Transverse colon (tissue), 4 donors: Measurements from ENCODE around the gene HMX3. TPM values are rescaled to one million over a fixed set of nuclear protein-coding genes. Genes with fewer than 3 reads are reported as not detected.

Experiments
- DNase-seq: peaks from one replicate; pipeline ENCODE4 v3.0.0-alpha.2; 2019
- H3K27ac ChIP-seq, 4 donors: fragments of 200-600 bp; sonication (generic); 2 replicates each; pipeline ENCODE4 v1.5.1; 2016 to 2018; ENCODE audit warnings: inconsistent platforms in 4 of 4
- H3K27me3 ChIP-seq: fragments of 200-600 bp; sonication (generic); 2 replicates; pipeline ENCODE4 v1.5.1; 2017; ENCODE audit warnings: inconsistent platforms
- H3K36me3 ChIP-seq, 4 donors: fragments of 200-600 bp; sonication (generic); 2 replicates each; pipeline ENCODE4 v1.5.1; 2017 to 2019; ENCODE audit warnings: inconsistent platforms in 4 of 4
- H3K4me1 ChIP-seq, 4 donors: fragments of 200-600 bp; sonication (generic); 2 replicates each; pipeline ENCODE4 v1.5.1; 2017 to 2020; ENCODE audit warnings: inconsistent platforms in 4 of 4
- H3K4me3 ChIP-seq, 4 donors: fragments of 200-600 bp; sonication (generic); 1 replicate in 1 of 4; 2 replicates in 3 of 4; pipeline versions ENCODE4 v1.5.1 to v1.6.1; 2017 to 2019; ENCODE audit warnings: inconsistent platforms in 4 of 4
- H3K9me3 ChIP-seq, 2 donors: fragments of 200-600 bp; sonication (generic); 2 replicates each; pipeline ENCODE4 v1.5.1; 2017 to 2019; ENCODE audit warnings: inconsistent platforms in 2 of 2
- CTCF ChIP-seq, 5 experiments: fragments of 200-600 bp in 3 of 5; fragments of 450-650 bp in 2 of 5; sonication (generic) in 3 of 5; IDR thresholded peaks; 1 replicate in 2 of 5; 2 replicates in 3 of 5; pipeline ENCODE4 v1.5.1; 2016 to 2017; ENCODE audit warnings: antibody characterized with exemption in 5 of 5, inconsistent platforms in 3 of 5, mild to moderate bottlenecking in 2 of 5, moderate library complexity in 1 of 5
- EP300 ChIP-seq: sonication (generic); formaldehyde crosslinking; IDR thresholded peaks from one replicate; pipeline ENCODE4 v1.6.1; 2017; ENCODE audit warnings: antibody characterized with exemption, low read depth
- POLR2A ChIP-seq: fragments of 450-650 bp; IDR thresholded peaks from one replicate; pipeline ENCODE4 v1.6.1; 2016; ENCODE audit warnings: antibody characterized with exemption, mild to moderate bottlenecking, moderate library complexity
- POLR2AphosphoS5 ChIP-seq, 3 donors: sonication (generic); formaldehyde crosslinking; IDR thresholded peaks; one replicate each; pipeline ENCODE4 v1.6.1; 2016; ENCODE audit warnings: antibody characterized with exemption in 3 of 3
- WGBS, 2 donors: methylation state at CpG; one replicate each; pipeline ENCODE4 v1.1.5; 2018; ENCODE audit warnings: low coverage in 1 of 2; 5-methylcytosine and 5-hydroxymethylcytosine counted together
- in situ Hi-C, 4 donors: fragments of 200-750 bp; cut with MboI; loops; one replicate each; pipeline versions ENCODE4 v1.15.0 to v1.15.1; 2017; ENCODE audit warnings: low sequenced_read_pairs in 3 of 4, low pct_ligation_motif_present in 1 of 4, low pct_unique_long_range_greater_than_20kb in 1 of 4
- intact Hi-C: fragments of 100-400 bp; cut with DNase I; formaldehyde crosslinking; loops from one replicate; pipeline ENCODE4 v1.15.1; 2023; ENCODE audit warnings: low total_unique reads
- total RNA-seq, 4 donors: library from RNA; depleted of rRNA; stranded (reverse); fragments of >200 nt; gene quantifications; one replicate each; pipeline ENCODE4 v1.1.0, GENCODE V29; 2016

Gene HMX3
- total RNA-seq, 4 donors from 2014 or later: 1.2 to 1.7 TPM; not detected in 2

- H3K27ac ChIP-seq: no peak overlapping the region
- peaks cover 100% of the 10 kb centered on the region for H3K27me3 ChIP-seq
- WGBS, 2 donors: 17 to 40% methylated on average over 1 to 32 of the region's 42 CpGs
- intact Hi-C loops (loop anchor here (5.0 kb wide), 1 partner anchor 423 kb away; no protein-coding TSS in a partner anchor), in situ Hi-C loops (loop anchor here in 1 of 4 donors (25.0 kb wide), 1 partner anchor 428 kb away; no protein-coding TSS in a partner anchor)
- TF ChIP-seq POLR2A (no peak), POLR2AphosphoS5 (IDR thresholded peaks at IDR 0.05) (no peak), EP300 (no peak), CTCF (IDR thresholded peaks at IDR 0.05) (no peak)
- H3K4me1 ChIP-seq: peaks cover 22 to 49% (median 40%) of the 10 kb centered on the region in 4 donors
- H3K9me3 ChIP-seq: no peaks in the 10 kb centered on the region
- DNase-seq: no peak
- H3K36me3 ChIP-seq: no peaks in the 10 kb centered on the region
- no peak overlapping the region for H3K4me3 ChIP-seq
These were observed 1.3 kb upstream of the HMX3 start for GRCh38 chr10:123134343-123134914.

GRCh38 chr10:123134915-123135414 lies 805 bp upstream of the HMX3 start:
- 4% methylated on average over 16 of the region's 46 CpGs; no CpG with 5 or more reads in 1 of the 2 donors for WGBS, 2 donors
- H3K4me1 ChIP-seq: peaks cover 22 to 55% (median 43%) of the 10 kb centered on the region in 4 donors
- no peak for TF ChIP-seq POLR2AphosphoS5 (IDR thresholded peaks at IDR 0.05)
- no peak for TF ChIP-seq CTCF (IDR thresholded peaks at IDR 0.05)
- no peak for TF ChIP-seq POLR2A
- no peak for TF ChIP-seq EP300
- peak overlapping the region in 2 of 4 donors; percentile 29 to 55 for H3K4me3 ChIP-seq
- H3K36me3 ChIP-seq: no peaks in the 10 kb centered on the region
- H3K9me3 ChIP-seq: no peaks in the 10 kb centered on the region
- intact Hi-C loops: loop anchor here (5.0 kb wide), 1 partner anchor 422 kb away; no protein-coding TSS in a partner anchor
- in situ Hi-C loops: loop anchor here in 1 of 4 donors (25.0 kb wide), 1 partner anchor 427 kb away; no protein-coding TSS in a partner anchor
- no peak for DNase-seq
- peaks cover 100% of the 10 kb centered on the region for H3K27me3 ChIP-seq
- H3K27ac ChIP-seq: no peak overlapping the region

GRCh38 chr10:123136221-123136805 lies 543 bp downstream of the HMX3 start:
- WGBS, 2 donors: 0 to 16% methylated on average over 3 to 44 of the region's 59 CpGs
- in situ Hi-C loops (loop anchor here in 1 of 4 donors (25.0 kb wide), 1 partner anchor 426 kb away; no protein-coding TSS in a partner anchor), intact Hi-C loops (no loop called here)
- DNase-seq: no peak
- Histone ChIP-seq H3K4me1 (peaks cover 22 to 59% (median 45%) of the 10 kb centered on the region in 4 donors), H3K27me3 (peaks cover 100% of the 10 kb centered on the region), H3K27ac (no peak overlapping the region), H3K4me3 (peak overlapping the region in 3 of 4 donors; percentile 1 to 55 (median 29)), H3K9me3 (no peaks in the 10 kb centered on the region), H3K36me3 (no peaks in the 10 kb centered on the region)
- TF ChIP-seq POLR2A (no peak), EP300 (no peak), CTCF (IDR thresholded peaks at IDR 0.05) (no peak), POLR2AphosphoS5 (IDR thresholded peaks at IDR 0.05) (no peak)
